ENCODE data around the gene GGA1. TPM values are rescaled to one million over a fixed set of nuclear protein-coding genes. Genes with fewer than 3 reads are reported as not detected.
"Not testable (repeated sequence)": the region's sequence is repeated elsewhere in the genome, so short reads cannot be mapped to it uniquely, and the experiment has no call there.

GGA1 gene
- total and polyA plus RNA-seq, 5 donors from 2014 or later = 14.0 to 69.7 (median 16.9) TPM

DNA sequence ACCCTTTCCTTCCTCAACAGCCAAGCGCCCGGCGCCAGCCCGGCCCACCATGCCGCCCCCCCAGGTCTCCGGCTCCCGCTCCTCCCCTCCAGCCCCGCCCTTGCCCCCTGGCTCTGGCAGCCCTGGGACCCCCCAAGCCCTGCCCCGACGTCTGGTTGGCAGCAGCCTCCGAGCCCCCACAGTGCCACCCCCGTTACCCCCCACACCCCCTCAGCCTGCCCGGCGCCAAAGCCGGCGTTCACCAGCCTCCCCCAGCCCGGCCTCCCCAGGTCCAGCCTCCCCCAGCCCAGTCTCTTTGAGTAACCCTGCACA lies 46.6 kb downstream of the GGA1 start:
- no peaks in the 10 kb centered on the region for H3K9me3 ChIP-seq (ENCODE audit: control insufficient read depth in 2 of 2, low read length in 2 of 2)
- Mint-ChIP-seq H3K4me3 (no peak overlapping the region), H3K27me3 (no peaks in the 10 kb centered on the region), H3K36me3 (no peaks in the 10 kb centered on the region), H3K27ac (no peak overlapping the region), H3K4me1 (peaks cover 0 to 33% (median 16%) of the 10 kb centered on the region in 4 donors), H3K9me3 (no peaks in the 10 kb centered on the region)
- H3K36me3 ChIP-seq (ENCODE audit: control insufficient read depth, insufficient read depth, low read length) = peaks cover 39% of the 10 kb centered on the region
- no peaks in the 10 kb centered on the region for H3K27me3 ChIP-seq (ENCODE audit: control insufficient read depth, insufficient read depth, low read length)
- DNase-seq = no peak
- no peak overlapping the region for H3K4me3 ChIP-seq (ENCODE audit: low read depth, low read length)
- no peak overlapping the region for H3K27ac ChIP-seq (ENCODE audit: insufficient read depth, low read length, poor library complexity, severe bottlenecking)
- peaks cover 18% of the 10 kb centered on the region for H3K4me1 ChIP-seq (ENCODE audit: control insufficient read depth, insufficient read depth, low read length, poor library complexity, severe bottlenecking)
- no peak for ATAC-seq (ENCODE audit: low read depth in 2 of 2)

DNA sequence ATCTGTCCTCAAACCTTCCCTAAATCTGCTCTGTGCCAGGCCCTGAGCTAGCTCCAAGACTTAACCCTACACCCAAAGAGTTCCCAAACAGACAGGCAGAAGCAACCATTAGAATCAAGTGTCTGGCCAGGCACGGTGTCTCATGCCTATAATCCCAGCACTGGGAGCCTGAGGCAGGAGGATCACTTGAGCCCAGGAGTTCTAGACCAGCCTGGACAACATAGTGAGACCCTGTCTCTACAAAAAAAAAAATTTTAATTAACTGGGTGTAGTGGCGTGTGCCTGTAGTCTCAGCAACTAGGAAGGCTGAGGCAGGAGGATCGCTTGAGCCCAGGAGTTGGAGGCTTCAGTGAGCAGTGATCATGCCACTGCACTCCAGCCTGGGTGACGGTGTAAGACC lies 47.9 kb downstream of the GGA1 start:
- not testable (repeated sequence) for ATAC-seq (ENCODE audit: low read depth in 2 of 2); H3K27ac ChIP-seq (ENCODE audit: insufficient read depth, low read length, poor library complexity, severe bottlenecking)

DNA sequence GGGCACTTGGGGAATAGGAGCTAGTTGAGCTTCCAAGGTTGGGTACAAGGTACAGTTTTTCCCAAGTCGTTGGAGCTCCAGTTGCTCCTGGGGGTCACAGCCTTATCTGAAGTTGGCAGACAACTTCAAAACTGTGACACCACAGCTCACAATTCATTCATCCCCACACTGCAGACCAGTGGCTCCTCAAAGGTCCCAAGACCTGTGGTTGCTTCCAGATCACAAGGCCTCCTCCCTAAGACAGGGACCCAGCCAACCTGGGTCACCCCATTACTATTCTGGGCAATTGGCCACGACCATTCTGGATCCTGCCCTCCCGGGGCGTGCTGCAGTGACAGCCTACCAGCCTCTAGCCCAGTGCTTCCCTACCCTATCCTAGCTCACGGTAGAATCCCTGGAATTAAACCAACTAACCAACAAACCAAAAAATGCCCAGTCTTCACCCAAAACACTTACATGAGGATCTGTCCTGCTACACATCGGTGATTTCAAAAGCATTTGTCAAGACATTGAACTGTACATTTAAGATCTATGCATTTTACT lies 49.0 kb downstream of the GGA1 start:
- H3K4me1 ChIP-seq (ENCODE audit: control insufficient read depth, insufficient read depth, low read length, poor library complexity, severe bottlenecking) = peaks cover 29% of the 10 kb centered on the region

More for the DNA sequence above, 47.9 kb downstream of the GGA1 start:
- not testable (repeated sequence) for H3K36me3 Mint-ChIP-seq; H3K9me3 Mint-ChIP-seq; H3K27me3 Mint-ChIP-seq; H3K9me3 ChIP-seq (ENCODE audit: control insufficient read depth in 2 of 2, low read length in 2 of 2); DNase-seq; H3K27me3 ChIP-seq (ENCODE audit: control insufficient read depth, insufficient read depth, low read length); H3K4me3 ChIP-seq (ENCODE audit: low read depth, low read length)
- Histone ChIP-seq H3K4me1 (ENCODE audit: control insufficient read depth, insufficient read depth, low read length, poor library complexity, severe bottlenecking) (peaks cover 29% of the 10 kb centered on the region), H3K36me3 (ENCODE audit: control insufficient read depth, insufficient read depth, low read length) (peaks cover 26% of the 10 kb centered on the region)
- peak overlapping the region in 1 of 4 donors; percentile 22 for H3K4me3 Mint-ChIP-seq
- peak overlapping the region in 1 of 3 donors; percentile 65 for H3K27ac Mint-ChIP-seq
- peaks cover 0 to 46% (median 23%) of the 10 kb centered on the region in 4 donors for H3K4me1 Mint-ChIP-seq

DNA sequence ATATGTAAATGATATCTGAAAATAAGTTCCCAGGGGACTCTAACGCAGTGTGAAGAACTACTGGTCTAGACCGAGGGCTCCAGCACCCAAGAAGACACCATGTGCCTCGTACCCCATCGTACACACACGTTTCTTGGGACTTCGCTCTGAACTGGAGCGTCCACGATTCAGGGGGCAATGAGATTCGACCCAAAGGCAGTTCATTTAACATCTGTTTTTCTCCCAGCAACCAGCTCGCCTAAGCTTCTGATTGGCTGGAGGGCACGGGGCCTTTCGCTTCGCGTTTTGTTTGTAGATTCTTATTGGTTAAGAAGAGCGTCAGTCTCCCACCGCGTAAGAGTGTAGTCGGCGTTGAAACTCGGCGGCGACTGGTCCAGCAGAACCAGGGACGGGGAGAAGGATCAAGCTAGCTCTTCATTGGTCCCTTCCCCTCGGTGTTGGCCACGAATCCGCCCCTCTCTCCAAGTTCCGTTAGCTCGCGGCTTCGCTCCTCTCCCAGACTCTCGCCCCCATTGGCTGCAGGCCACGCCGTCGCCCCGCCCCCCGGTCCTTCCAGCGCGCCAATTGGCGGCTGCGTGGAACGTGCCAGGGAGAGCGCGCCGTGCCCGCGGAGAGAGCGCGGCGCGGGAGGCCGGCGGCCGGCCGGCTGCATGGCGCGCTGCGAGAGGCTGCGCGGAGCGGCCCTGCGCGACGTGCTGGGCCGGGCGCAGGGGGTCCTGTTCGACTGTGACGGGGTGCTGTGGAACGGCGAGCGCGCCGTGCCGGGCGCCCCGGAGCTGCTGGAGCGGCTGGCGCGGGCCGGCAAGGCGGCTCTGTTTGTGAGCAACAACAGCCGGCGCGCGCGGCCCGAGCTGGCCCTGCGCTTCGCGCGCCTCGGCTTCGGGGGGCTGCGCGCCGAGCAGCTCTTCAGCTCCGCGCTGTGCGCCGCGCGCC lies 49.8 kb downstream of the GGA1 start, which contains the start of gene PDXP:
Gene PDXP (plus strand): TSS at position 591 of the 933 bp plus-strand sequence. CDS start 60 bp downstream, at position 651.
- Mint-ChIP-seq H3K9me3 (no peaks in the 10 kb centered on the region), H3K36me3 (peaks cover 3% of the 10 kb centered on the region), H3K4me1 (peaks cover 0 to 53% (median 29%) of the 10 kb centered on the region in 4 donors), H3K4me3 (peak within 1 kb of the TSS; percentile 85 to 94 (median 90)), H3K27ac (peak within 1 kb of the TSS; percentile 38 to 93 (median 86)), H3K27me3 (no peaks in the 10 kb centered on the region)
- Histone ChIP-seq H3K4me1 (ENCODE audit: control insufficient read depth, insufficient read depth, low read length, poor library complexity, severe bottlenecking) (peaks cover 29% of the 10 kb centered on the region), H3K36me3 (ENCODE audit: control insufficient read depth, insufficient read depth, low read length) (peaks cover 13% of the 10 kb centered on the region), H3K4me3 (ENCODE audit: low read depth, low read length) (peak within 1 kb of the TSS; percentile 87), H3K27me3 (ENCODE audit: control insufficient read depth, insufficient read depth, low read length) (no peaks in the 10 kb centered on the region), H3K9me3 (ENCODE audit: control insufficient read depth in 2 of 2, low read length in 2 of 2) (no peaks in the 10 kb centered on the region), H3K27ac (ENCODE audit: insufficient read depth, low read length, poor library complexity, severe bottlenecking) (peak within 1 kb of the TSS; percentile 81)
- DNase-seq (peak; percentile 97 to 100 (median 98)), ATAC-seq (ENCODE audit: low read depth in 2 of 2) (peak; percentile 95 to 98)

More for the DNA sequence above, 49.0 kb downstream of the GGA1 start:
- H3K36me3 Mint-ChIP-seq = peaks cover 3% of the 10 kb centered on the region
- DNase-seq (no peak), ATAC-seq (ENCODE audit: low read depth in 2 of 2) (no peak)
- H3K27me3 ChIP-seq (ENCODE audit: control insufficient read depth, insufficient read depth, low read length) = no peaks in the 10 kb centered on the region
- peaks cover 0 to 54% (median 29%) of the 10 kb centered on the region in 4 donors for H3K4me1 Mint-ChIP-seq
- no peaks in the 10 kb centered on the region for H3K27me3 Mint-ChIP-seq
- peaks cover 19% of the 10 kb centered on the region for H3K36me3 ChIP-seq (ENCODE audit: control insufficient read depth, insufficient read depth, low read length)
- H3K9me3 ChIP-seq (ENCODE audit: control insufficient read depth in 2 of 2, low read length in 2 of 2) = no peaks in the 10 kb centered on the region
- H3K4me3 ChIP-seq (ENCODE audit: low read depth, low read length) = peak overlapping the region; percentile 87
- peak overlapping the region; percentile 38 to 93 (median 81) for H3K27ac Mint-ChIP-seq
- H3K4me3 Mint-ChIP-seq = peak overlapping the region; percentile 81 to 90 (median 87)
- peak overlapping the region; percentile 81 for H3K27ac ChIP-seq (ENCODE audit: insufficient read depth, low read length, poor library complexity, severe bottlenecking)
- H3K9me3 Mint-ChIP-seq = no peaks in the 10 kb centered on the region

DNA sequence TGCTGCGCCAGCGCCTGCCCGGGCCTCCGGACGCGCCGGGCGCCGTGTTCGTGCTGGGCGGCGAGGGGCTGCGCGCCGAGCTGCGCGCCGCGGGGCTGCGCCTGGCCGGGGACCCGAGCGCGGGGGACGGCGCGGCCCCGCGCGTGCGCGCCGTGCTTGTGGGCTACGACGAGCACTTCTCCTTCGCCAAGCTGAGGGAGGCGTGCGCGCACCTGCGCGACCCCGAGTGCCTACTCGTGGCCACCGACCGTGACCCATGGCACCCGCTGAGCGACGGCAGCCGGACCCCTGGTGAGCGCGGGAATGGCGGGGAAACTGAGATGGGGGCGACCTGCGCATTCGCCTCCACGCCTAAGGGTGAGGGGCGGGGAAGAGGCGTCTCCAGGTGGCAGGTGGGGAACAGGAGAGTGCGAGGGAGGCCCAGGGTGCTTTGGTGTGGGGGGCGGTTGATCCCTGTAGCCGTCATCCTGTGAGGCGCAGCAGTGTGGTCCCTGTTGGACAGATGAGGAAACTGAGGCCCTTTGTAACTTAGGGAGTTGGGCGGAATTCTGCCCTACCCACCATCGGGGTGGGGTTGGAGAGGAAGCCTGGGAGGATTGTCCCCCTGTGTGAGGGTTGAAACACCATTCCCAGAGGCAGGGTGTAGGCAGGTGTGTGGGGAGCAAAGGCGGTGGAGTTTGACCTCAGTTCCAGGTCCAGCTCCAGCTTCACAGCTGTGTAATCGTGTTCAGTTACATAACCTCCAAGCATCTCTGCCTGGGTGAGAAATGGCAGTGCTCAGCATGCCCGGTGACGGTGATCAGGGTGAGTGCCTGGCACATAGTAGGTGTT lies 50.6 kb downstream of the GGA1 start:
- peak overlapping the region; percentile 76 for H3K4me3 ChIP-seq (ENCODE audit: low read depth, low read length)
- peaks cover 3% of the 10 kb centered on the region for H3K36me3 Mint-ChIP-seq
- DNase-seq (peak in 1 of 3 donors; percentile 35), ATAC-seq (ENCODE audit: low read depth in 2 of 2) (no peak)
- H3K9me3 Mint-ChIP-seq = no peaks in the 10 kb centered on the region
- H3K27me3 Mint-ChIP-seq = no peaks in the 10 kb centered on the region
- H3K27ac ChIP-seq (ENCODE audit: insufficient read depth, low read length, poor library complexity, severe bottlenecking) = no peak overlapping the region
- no peaks in the 10 kb centered on the region for H3K9me3 ChIP-seq (ENCODE audit: control insufficient read depth in 2 of 2, low read length in 2 of 2)
- peaks cover 29% of the 10 kb centered on the region for H3K4me1 ChIP-seq (ENCODE audit: control insufficient read depth, insufficient read depth, low read length, poor library complexity, severe bottlenecking)
- peak overlapping the region; percentile 84 to 94 (median 86) for H3K4me3 Mint-ChIP-seq
- H3K36me3 ChIP-seq (ENCODE audit: control insufficient read depth, insufficient read depth, low read length) = peaks cover 6% of the 10 kb centered on the region
- peaks cover 0 to 52% (median 29%) of the 10 kb centered on the region in 4 donors for H3K4me1 Mint-ChIP-seq
- no peaks in the 10 kb centered on the region for H3K27me3 ChIP-seq (ENCODE audit: control insufficient read depth, insufficient read depth, low read length)
- H3K27ac Mint-ChIP-seq = peak overlapping the region; percentile 51 to 90 (median 86)

DNA sequence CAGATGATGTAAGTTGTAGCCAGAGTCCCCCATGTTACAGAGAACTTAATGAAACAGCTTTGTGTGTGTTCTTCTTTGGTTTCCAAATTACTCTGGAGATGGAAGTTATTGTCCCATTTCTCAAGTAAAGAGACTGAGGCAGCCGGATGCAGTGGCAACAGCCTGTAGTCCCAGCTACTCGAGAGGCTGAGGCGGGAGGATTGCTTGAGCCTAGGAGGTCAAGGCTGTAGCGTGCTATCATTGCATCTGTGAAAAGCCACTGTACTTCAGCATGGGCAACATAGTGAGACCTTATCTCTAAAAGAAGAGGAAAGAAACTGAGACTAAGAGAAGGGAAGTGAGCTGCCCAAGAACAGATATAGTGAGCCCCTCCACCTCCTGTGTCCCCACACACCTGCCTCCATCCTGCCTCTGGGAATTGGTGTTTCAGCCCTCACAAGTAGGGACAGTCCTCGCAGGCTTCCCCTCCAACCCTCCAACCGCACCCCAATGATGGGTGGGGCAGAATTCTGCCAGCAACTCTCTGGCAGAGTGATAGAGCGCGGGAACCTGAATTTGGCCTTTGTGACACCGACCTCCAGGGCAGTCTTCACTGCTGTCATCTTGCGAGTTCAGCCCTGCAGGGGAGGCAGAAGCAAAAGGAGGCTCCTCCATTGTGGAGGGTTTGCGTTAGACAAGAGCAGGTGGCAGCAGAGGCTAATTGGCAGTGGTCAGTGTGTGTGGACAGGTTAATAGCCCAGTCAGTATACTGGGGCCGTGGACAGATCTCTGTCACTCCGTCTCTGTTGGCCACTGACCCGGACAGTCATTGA lies 51.5 kb downstream of the GGA1 start:
- Mint-ChIP-seq H3K9me3 (no peaks in the 10 kb centered on the region), H3K27me3 (no peaks in the 10 kb centered on the region), H3K4me1 (peaks cover 0 to 53% (median 29%) of the 10 kb centered on the region in 4 donors), H3K36me3 (peaks cover 3% of the 10 kb centered on the region), H3K27ac (peak overlapping the region; percentile 51 to 90 (median 86)), H3K4me3 (peak overlapping the region; percentile 84 to 94 (median 86))
- Histone ChIP-seq H3K9me3 (ENCODE audit: control insufficient read depth in 2 of 2, low read length in 2 of 2) (no peaks in the 10 kb centered on the region), H3K27ac (ENCODE audit: insufficient read depth, low read length, poor library complexity, severe bottlenecking) (no peak overlapping the region), H3K4me1 (ENCODE audit: control insufficient read depth, insufficient read depth, low read length, poor library complexity, severe bottlenecking) (peaks cover 29% of the 10 kb centered on the region), H3K27me3 (ENCODE audit: control insufficient read depth, insufficient read depth, low read length) (no peaks in the 10 kb centered on the region), H3K4me3 (ENCODE audit: low read depth, low read length) (peak overlapping the region; percentile 76), H3K36me3 (ENCODE audit: control insufficient read depth, insufficient read depth, low read length) (no peaks in the 10 kb centered on the region)
- no peak for ATAC-seq (ENCODE audit: low read depth in 2 of 2)
- no peak for DNase-seq

DNA sequence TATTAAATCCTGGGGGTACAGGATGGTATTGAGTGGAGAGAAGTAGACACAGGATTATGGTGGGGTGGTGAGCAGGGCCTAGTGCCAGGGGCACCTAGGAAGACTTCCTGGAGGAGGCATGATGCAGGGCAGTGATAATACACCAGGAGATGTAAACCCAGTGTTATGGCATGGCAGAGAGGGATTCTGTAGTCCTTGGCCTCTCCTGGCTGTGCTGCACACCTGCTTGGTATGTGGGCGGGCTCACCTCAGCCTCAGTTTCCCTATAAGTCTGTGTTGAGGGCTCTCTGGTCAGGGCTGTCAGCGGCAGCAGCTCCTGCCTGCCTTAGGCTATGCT lies 52.0 kb downstream of the GGA1 start:
- no peaks in the 10 kb centered on the region for H3K9me3 ChIP-seq (ENCODE audit: control insufficient read depth in 2 of 2, low read length in 2 of 2)
- no peak overlapping the region for H3K27ac ChIP-seq (ENCODE audit: insufficient read depth, low read length, poor library complexity, severe bottlenecking)
- no peaks in the 10 kb centered on the region for H3K9me3 Mint-ChIP-seq
- peaks cover 29% of the 10 kb centered on the region for H3K4me1 ChIP-seq (ENCODE audit: control insufficient read depth, insufficient read depth, low read length, poor library complexity, severe bottlenecking)
- H3K4me3 ChIP-seq (ENCODE audit: low read depth, low read length) = peak overlapping the region; percentile 76
- H3K36me3 Mint-ChIP-seq = peaks cover 3% of the 10 kb centered on the region
- ATAC-seq (ENCODE audit: low read depth in 2 of 2) (no peak), DNase-seq (no peak)
- H3K27ac Mint-ChIP-seq = peak overlapping the region in 2 of 3 donors; percentile 21 to 86
- no peaks in the 10 kb centered on the region for H3K27me3 Mint-ChIP-seq
- no peaks in the 10 kb centered on the region for H3K36me3 ChIP-seq (ENCODE audit: control insufficient read depth, insufficient read depth, low read length)
- H3K4me1 Mint-ChIP-seq = peaks cover 0 to 53% (median 29%) of the 10 kb centered on the region in 4 donors
- peak overlapping the region; percentile 68 to 88 (median 84) for H3K4me3 Mint-ChIP-seq
- H3K27me3 ChIP-seq (ENCODE audit: control insufficient read depth, insufficient read depth, low read length) = no peaks in the 10 kb centered on the region
